ENCODE measurements around the gene PTH1R. TPM values are rescaled to one million over a fixed set of nuclear protein-coding genes. Genes with fewer than 3 reads are reported as not detected.

The PTH1R gene
- total RNA-seq, 1 experiment from 2014 or later: 1.0 TPM

- no peak overlapping the region for H2BK15ac ChIP-seq (ENCODE audit: low read depth, low read length)
- no peak overlapping the region for H3K9ac ChIP-seq (ENCODE audit: extremely low read depth, insufficient read length, low read length)
- no peak overlapping the region for H4K8ac ChIP-seq (replicated peaks; ENCODE audit: insufficient read length, low read depth, low read length)
- no peak overlapping the region for H3K4me2 ChIP-seq (ENCODE audit: insufficient read depth, insufficient read length, low read length)
- no peak overlapping the region for H3K56ac ChIP-seq (ENCODE audit: insufficient read length, low read depth, low read length)
- H3K9me3 Mint-ChIP-seq: no peaks in the 10 kb centered on the region
- no peak overlapping the region for H3K18ac ChIP-seq (ENCODE audit: insufficient read length, low read depth, low read length)
- no peak overlapping the region for H3K4me3 Mint-ChIP-seq
- no peak overlapping the region for H2AFZ ChIP-seq (ENCODE audit: low read length)
- H3K27ac ChIP-seq (ENCODE audit: insufficient read length, low read depth, low read length): no peak overlapping the region
- 0 out of 2 replicates have a peak, but pooled peaks cover 2% of the 10 kb centered on the region for H3K4me1 ChIP-seq (ENCODE audit: insufficient read depth, low read length)
- no peaks in the 10 kb centered on the region for H3K9me3 ChIP-seq (ENCODE audit: control insufficient read depth, low read depth, low read length)
- no peaks in the 10 kb centered on the region for H3K36me3 Mint-ChIP-seq (ENCODE audit: insufficient read depth in 1 of 3, low read depth in 3 of 3)
- H3K4me1 Mint-ChIP-seq: peaks cover 14 to 24% of the 10 kb centered on the region in 2 experiments
- peaks cover 4% of the 10 kb centered on the region for H3K27me3 Mint-ChIP-seq (ENCODE audit: low read depth)
- peak overlapping the region in 1 of 3 experiments; percentile 17; a peak in 1 of 7 replicates for H3K27ac Mint-ChIP-seq
- H3K14ac ChIP-seq (ENCODE audit: insufficient read depth, low read length): no peak overlapping the region
- H3K23me2 ChIP-seq (ENCODE audit: insufficient read length, low read depth, low read length, poor library complexity, severe bottlenecking): peaks cover 6% of the 10 kb centered on the region
- no CpG with 5 or more reads among the region's 7 CpGs for WGBS (ENCODE audit: extremely low coverage, insufficient read length, low lambda C conversion rate)
- no peak overlapping the region for H3T11ph ChIP-seq (ENCODE audit: low read length)
- H2BK20ac ChIP-seq (ENCODE audit: low read depth, low read length, poor library complexity, severe bottlenecking): no peak overlapping the region
- no peaks in the 10 kb centered on the region for H3K79me2 ChIP-seq (ENCODE audit: insufficient read depth, low read length)
- TF ChIP-seq, protein P1, sequence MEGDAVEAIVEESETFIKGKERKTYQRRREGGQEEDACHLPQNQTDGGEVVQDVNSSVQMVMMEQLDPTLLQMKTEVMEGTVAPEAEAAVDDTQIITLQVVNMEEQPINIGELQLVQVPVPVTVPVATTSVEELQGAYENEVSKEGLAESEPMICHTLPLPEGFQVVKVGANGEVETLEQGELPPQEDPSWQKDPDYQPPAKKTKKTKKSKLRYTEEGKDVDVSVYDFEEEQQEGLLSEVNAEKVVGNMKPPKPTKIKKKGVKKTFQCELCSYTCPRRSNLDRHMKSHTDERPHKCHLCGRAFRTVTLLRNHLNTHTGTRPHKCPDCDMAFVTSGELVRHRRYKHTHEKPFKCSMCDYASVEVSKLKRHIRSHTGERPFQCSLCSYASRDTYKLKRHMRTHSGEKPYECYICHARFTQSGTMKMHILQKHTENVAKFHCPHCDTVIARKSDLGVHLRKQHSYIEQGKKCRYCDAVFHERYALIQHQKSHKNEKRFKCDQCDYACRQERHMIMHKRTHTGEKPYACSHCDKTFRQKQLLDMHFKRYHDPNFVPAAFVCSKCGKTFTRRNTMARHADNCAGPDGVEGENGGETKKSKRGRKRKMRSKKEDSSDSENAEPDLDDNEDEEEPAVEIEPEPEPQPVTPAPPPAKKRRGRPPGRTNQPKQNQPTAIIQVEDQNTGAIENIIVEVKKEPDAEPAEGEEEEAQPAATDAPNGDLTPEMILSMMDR (conservative IDR thresholded peaks at IDR 0.05): no peak
- no peak overlapping the region for H4K5ac ChIP-seq (ENCODE audit: insufficient read length, low read depth, low read length)
- H3K23ac ChIP-seq (ENCODE audit: insufficient read length, low read depth, low read length): no peak overlapping the region
- no peaks in the 10 kb centered on the region for H4K20me1 ChIP-seq (ENCODE audit: control insufficient read depth, insufficient read depth, insufficient read length)
- no peaks in the 10 kb centered on the region for H3K27me3 ChIP-seq (ENCODE audit: insufficient read depth, low read length)
- no peaks in the 10 kb centered on the region for H3K79me1 ChIP-seq (ENCODE audit: insufficient read depth, low read depth, low read length, poor library complexity, severe bottlenecking)
- no peak overlapping the region for H3K4ac ChIP-seq (ENCODE audit: low read depth, low read length)
- no peak for DNase-seq
- no peak overlapping the region for H2AK5ac ChIP-seq (ENCODE audit: insufficient read length, low read length)
- no peak overlapping the region for H4K91ac ChIP-seq (ENCODE audit: insufficient read length, low read depth, low read length)
- H2BK5ac ChIP-seq (ENCODE audit: insufficient read length, low read length): no peak overlapping the region
- no peak overlapping the region for H2BK120ac ChIP-seq (ENCODE audit: low read depth, low read length, poor library complexity, severe bottlenecking)
- H2BK12ac ChIP-seq (ENCODE audit: insufficient read length, low read depth, low read length): no peak overlapping the region
Measured at GRCh38 chr3:46849045-46849631, 28.4 kb upstream of the PTH1R start.

Measured in H9 (cell line).